HEK293T (cell line): Measurements from ENCODE around the gene MDFIC2.

Experiments used
- FOXA1 ChIP-seq: fragments of 450-650 bp; IDR thresholded peaks from 2 replicates; pipeline ENCODE4 v1.6.1; 2016; ENCODE audit warnings: mild to moderate bottlenecking
- FOXK2 ChIP-seq: fragments of 450-650 bp; IDR thresholded peaks from 2 replicates; pipeline ENCODE4 v1.6.1; 2016; ENCODE audit warnings: mild to moderate bottlenecking
- FOXM1 ChIP-seq: fragments of 450-650 bp; IDR thresholded peaks from 2 replicates; pipeline ENCODE4 v1.6.1; 2017; ENCODE audit warnings: mild to moderate bottlenecking, borderline replicate concordance
- HDGF ChIP-seq: fragments of 450-650 bp; IDR thresholded peaks from 2 replicates; pipeline ENCODE4 v1.6.1; 2017; ENCODE audit warnings: antibody characterized with exemption, borderline replicate concordance
- SP1 ChIP-seq: fragments of 450-650 bp; IDR thresholded peaks from 2 replicates; pipeline ENCODE4 v1.6.1; 2017
- SUZ12 ChIP-seq: fragments of 450-650 bp; IDR thresholded peaks from 2 replicates; pipeline ENCODE4 v1.6.1; 2016; ENCODE audit warnings: mild to moderate bottlenecking

GRCh38 chr3:70186221-70186620, 126.2 kb downstream of the MDFIC2 start:
- no peak for TF ChIP-seq FOXA1
- TF ChIP-seq FOXK2, result no peak
- no peak for TF ChIP-seq FOXM1
- no peak for TF ChIP-seq SUZ12
- no peak for TF ChIP-seq HDGF
- TF ChIP-seq SP1, result no peak
